ENCODE results near the gene KPNA6. TPM values are rescaled to one million over a fixed set of nuclear protein-coding genes. Genes with fewer than 3 reads are reported as not detected.
"Not testable (repeated sequence)": the region's sequence is repeated elsewhere in the genome, so short reads cannot be mapped to it uniquely, and the experiment has no call there.

The KPNA6 gene
- total RNA-seq, result 10 to 100 TPM; 26.9 to 69.9 (median 38.5) TPM

DNA sequence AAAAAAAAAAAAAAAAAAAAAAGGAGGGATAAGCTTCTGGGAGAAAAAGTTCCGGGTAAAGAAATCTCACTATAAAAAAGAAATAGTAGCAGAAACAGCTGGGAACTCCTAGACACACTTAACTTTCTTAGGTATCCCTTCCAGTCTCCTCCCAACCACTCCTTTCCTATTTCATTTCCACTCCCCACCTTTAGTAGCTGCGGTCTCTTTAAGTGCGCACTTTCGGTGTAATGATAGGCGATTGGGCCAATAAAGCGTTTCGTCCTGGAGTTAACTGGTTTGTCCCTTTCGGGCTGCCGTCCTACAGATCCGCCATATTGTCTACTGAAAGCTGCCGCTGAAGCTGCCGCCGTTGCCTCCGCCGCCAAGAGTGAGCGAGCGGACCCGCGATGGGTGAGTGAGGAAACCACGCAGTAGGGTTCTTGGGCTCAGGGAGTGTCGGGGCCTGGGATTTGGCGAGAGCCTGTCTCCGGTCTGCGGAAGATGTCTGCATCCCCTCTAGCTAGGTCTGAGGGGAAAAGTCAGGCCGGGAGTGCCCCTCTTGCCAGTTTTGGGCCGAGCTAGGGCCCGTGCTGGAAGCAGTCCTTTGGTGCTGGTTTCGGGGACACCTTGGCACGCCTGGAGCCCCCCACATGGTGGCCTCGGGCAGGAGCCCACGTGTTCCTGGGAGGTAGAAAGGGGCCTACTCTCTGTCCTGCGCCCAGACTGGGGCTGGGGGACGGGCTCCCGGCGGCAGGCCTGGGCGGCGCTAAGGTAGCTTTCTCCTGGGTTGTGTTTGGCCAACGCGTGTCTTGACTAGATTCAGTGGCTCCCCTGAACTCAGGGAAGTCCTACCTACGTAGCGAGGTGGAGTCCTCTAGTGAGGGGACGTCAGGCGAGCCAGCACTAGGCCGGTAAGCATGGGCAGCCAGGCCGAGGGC is at the start of gene KPNA6:
Gene KPNA6, plus strand, starts transcription at position 315 of the 920 bp plus-strand sequence. Its CDS starts 75 bp downstream, at position 390.
- peak; percentile 90 to 93 for DNase-seq
- peak within 1 kb of the TSS; percentile 67 to 84 for H3K4me3 ChIP-seq
- intact Hi-C loops (cut with DNase I; ENCODE audit: low total_unique reads), result no loop called here
- peaks cover 0 to 5% of the 10 kb centered on the region in 2 donors for H3K4me1 ChIP-seq
- H3K27ac ChIP-seq, result peak within 1 kb of the TSS; percentile 84 to 90
- H3K36me3 ChIP-seq, result no peaks in the 10 kb centered on the region
- peak; percentile 8 to 49 for TF ChIP-seq POLR2A (IDR thresholded peaks at IDR 0.05)
- TF ChIP-seq, protein P1, sequence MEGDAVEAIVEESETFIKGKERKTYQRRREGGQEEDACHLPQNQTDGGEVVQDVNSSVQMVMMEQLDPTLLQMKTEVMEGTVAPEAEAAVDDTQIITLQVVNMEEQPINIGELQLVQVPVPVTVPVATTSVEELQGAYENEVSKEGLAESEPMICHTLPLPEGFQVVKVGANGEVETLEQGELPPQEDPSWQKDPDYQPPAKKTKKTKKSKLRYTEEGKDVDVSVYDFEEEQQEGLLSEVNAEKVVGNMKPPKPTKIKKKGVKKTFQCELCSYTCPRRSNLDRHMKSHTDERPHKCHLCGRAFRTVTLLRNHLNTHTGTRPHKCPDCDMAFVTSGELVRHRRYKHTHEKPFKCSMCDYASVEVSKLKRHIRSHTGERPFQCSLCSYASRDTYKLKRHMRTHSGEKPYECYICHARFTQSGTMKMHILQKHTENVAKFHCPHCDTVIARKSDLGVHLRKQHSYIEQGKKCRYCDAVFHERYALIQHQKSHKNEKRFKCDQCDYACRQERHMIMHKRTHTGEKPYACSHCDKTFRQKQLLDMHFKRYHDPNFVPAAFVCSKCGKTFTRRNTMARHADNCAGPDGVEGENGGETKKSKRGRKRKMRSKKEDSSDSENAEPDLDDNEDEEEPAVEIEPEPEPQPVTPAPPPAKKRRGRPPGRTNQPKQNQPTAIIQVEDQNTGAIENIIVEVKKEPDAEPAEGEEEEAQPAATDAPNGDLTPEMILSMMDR (IDR thresholded peaks at IDR 0.05), result peak in 2 of 4 experiments; percentile 17 to 34
- H3K9me3 ChIP-seq, result no peaks in the 10 kb centered on the region
- H3K27me3 ChIP-seq, result no peaks in the 10 kb centered on the region

DNA sequence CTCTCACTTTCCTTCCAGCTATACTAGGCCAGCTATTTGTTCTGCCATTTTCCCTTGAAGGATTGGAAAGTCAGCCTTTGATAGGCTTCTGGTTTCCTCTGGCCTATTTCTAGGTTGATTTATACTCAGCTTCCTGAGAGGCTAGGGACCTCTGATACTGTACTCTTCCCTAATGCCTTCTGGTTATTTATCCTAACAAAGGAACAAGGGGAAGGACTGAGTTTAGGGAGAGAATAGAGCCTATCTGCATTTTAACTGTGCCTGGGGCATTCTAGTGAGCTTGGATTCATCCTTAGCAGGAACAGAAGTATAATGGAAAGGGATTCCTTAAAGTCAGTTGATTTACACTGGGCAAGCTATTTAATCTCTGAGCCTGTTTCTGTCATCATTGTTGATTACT is 46.9 kb upstream of the KPNA6 start:
- TF ChIP-seq POLR2A (IDR thresholded peaks at IDR 0.05), result no peak
- TF ChIP-seq, protein P1 (IDR thresholded peaks at IDR 0.05), result no peak
- no peak overlapping the region for H3K4me3 ChIP-seq
- H3K27me3 ChIP-seq, result no peaks in the 10 kb centered on the region
- H3K36me3 ChIP-seq, result no peaks in the 10 kb centered on the region
- no peak overlapping the region for H3K27ac ChIP-seq
- intact Hi-C loops (cut with DNase I; ENCODE audit: low total_unique reads), result no loop called here
- DNase-seq, result no peak
- H3K9me3 ChIP-seq, result no peaks in the 10 kb centered on the region
- H3K4me1 ChIP-seq, result peaks cover 0 to 4% of the 10 kb centered on the region in 2 donors

DNA sequence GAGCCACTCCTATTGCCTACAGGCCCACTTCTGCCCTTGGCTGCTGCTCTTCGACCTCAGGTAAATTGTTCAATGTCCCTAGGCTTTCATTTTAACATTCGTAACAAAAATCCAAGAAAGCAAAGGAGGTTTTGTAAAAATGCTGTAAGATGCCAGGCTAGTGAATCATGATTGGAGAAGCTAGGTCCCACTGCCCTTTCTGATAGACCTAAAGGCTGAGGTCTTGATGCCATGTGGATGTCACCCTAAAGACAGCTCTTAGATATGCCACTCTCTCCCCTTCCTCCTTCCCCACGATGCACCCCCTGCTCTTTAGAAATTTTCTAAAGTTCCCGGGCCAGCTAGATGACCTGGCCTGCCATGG is 45.0 kb upstream of the KPNA6 start:
- Histone ChIP-seq H3K27me3 (no peaks in the 10 kb centered on the region), H3K36me3 (no peaks in the 10 kb centered on the region), H3K4me3 (no peak overlapping the region), H3K27ac (peak overlapping the region; percentile 76), H3K9me3 (no peaks in the 10 kb centered on the region), H3K4me1 (peaks cover 0 to 4% of the 10 kb centered on the region in 2 donors)
- no peak for DNase-seq
- intact Hi-C loops (cut with DNase I; ENCODE audit: low total_unique reads), result no loop called here
- TF ChIP-seq POLR2A (IDR thresholded peaks at IDR 0.05), result no peak
- TF ChIP-seq, protein P1 (IDR thresholded peaks at IDR 0.05), result no peak

DNA sequence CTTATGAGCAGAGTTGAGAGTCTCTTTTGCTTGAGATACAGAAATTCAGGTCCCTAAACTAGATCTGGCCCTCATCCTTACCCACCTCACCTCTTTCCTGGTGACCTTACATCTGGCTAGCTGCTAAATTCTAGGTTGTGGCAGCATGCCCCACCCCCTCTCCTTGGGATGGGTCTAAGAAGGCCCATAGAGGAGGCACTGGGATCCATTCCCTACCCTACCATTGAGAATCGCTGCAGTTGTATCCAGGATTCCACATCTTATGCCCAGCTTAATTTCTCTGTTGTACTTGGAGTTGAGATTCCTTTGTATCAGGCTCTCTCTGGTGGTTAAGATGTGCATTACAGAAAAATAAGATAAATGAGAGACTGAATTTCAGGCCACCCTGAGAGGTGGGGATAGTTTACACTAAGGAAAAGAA is 44.6 kb upstream of the KPNA6 start:
- DNase-seq, result no peak
- no peak for TF ChIP-seq POLR2A (IDR thresholded peaks at IDR 0.05)
- TF ChIP-seq, protein P1 (IDR thresholded peaks at IDR 0.05), result peak; percentile 55 to 84 (median 69)

DNA sequence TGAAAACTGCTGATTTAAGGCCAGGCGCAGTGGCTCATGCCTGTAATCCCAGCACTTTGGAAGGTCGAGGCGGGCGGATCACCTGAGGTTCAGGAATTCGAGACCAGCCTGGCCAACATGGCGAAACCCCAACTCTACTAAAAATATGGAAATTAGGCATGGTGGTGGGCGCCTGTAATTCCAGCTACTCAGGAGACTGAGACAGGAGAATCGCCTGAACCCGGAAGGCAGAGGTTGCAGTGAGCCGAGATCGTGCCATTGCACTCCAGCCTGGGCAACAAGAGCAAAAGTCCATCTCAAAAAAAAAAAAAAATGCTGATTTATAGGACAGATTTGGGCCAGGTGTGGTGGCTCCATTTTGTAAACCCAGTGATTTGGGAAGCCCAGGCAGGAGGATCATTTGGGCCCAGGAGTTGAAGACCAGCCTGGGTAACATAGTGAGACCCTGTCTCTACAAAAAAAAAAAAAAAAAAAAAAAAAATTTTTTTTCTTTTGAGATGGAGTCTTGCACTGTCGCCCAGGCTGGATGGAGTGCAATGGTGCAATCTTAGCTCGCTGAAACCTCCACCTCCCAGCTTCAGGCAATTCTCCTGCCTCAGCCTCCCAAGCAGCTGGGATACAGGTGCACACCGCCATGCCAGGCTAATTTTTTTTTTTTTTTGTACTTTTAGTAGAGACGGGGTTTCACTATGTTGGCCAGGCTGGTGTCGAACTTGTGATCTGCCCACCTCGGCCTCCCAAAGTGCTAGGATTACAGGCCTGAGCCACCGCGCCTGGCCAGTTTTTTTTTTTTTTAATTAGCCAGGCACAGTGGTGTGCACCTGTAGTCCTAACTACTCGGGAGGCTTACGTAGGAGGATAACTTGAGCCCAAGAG is 42.0 kb upstream of the KPNA6 start:
- H3K27me3 ChIP-seq; H3K36me3 ChIP-seq; DNase-seq; intact Hi-C loops (cut with DNase I; ENCODE audit: low total_unique reads); H3K9me3 ChIP-seq; H3K4me1 ChIP-seq; H3K4me3 ChIP-seq: not testable (repeated sequence)
- peak overlapping the region in 1 of 2 donors; percentile 43 for H3K27ac ChIP-seq

More for the DNA sequence above, 44.6 kb upstream of the KPNA6 start:
- Histone ChIP-seq H3K27me3 (no peaks in the 10 kb centered on the region), H3K36me3 (no peaks in the 10 kb centered on the region), H3K27ac (peak overlapping the region; percentile 76), H3K4me1 (peaks cover 0 to 4% of the 10 kb centered on the region in 2 donors), H3K9me3 (no peaks in the 10 kb centered on the region), H3K4me3 (no peak overlapping the region)
- intact Hi-C loops (cut with DNase I; ENCODE audit: low total_unique reads), result no loop called here

All from uterus (tissue), 4 donors.